ENCODE data around the gene PDE5A. TPM values are rescaled to one million over a fixed set of nuclear protein-coding genes. Genes with fewer than 3 reads are reported as not detected.
A peak's percentile ranks its signal among the peaks of the same experiment; 100 is the strongest.

PDE5A gene
- total RNA-seq, 1 experiment from 2014 or later: 114 TPM

DNA sequence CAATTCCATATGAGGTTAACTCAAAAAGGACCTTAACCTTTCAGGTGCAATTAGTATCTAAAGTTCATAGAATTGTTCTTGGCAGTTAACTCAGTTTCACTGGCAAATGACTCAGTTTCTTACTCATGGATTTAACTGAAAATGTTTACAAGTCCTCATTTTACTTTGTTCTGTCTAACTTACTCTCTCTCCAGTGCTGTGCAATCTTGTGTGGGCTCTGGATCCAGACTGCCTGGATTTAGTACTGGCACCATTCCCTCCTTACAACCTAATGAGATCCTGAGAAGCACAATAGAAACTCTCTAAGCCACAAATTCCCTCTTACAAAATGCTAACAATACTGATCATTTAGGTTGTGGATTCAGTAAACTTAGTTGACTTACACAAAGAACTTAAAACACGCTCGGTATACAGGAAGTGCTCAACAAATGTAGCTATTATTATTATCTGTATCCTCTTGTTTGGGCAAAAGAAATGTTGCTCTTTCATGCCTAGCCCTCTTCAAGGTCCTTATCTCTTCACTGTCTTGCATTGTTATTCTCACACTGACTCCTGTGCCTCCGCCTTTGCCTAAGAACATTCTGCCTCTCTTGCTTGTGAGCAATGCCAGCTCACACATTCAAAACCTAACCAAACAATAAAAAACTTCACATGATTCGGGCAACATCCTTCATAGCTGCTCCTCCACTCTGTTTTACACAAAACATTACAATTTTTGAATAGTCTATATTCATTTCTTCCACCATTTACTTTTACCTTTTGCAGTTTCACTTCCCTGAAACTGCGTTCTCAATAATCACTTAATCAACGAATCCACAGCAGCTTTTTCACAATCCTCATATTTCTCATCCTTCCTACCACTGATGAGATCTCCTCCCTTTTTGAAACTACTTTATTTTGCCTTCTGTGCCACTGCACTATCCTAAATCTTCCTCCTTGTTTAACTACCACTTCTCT is 91.8 kb downstream of the PDE5A start:
- Histone ChIP-seq H3K4me3 (ENCODE audit: low read depth in 2 of 2, low read length in 2 of 2) (no peak overlapping the region), H3K27ac (ENCODE audit: low read length) (no peak overlapping the region), H3K4me1 (ENCODE audit: control insufficient read depth, insufficient read depth, low read length) (no peaks in the 10 kb centered on the region), H3K27me3 (ENCODE audit: control insufficient read depth, insufficient read depth, low read length) (no peaks in the 10 kb centered on the region), H3K36me3 (ENCODE audit: control insufficient read depth, insufficient read depth, low read length) (peaks cover 36% of the 10 kb centered on the region; the same call in 1 of the 2 replicates), H3K9me3 (ENCODE audit: control insufficient read depth, insufficient read depth, low read depth, low read length) (no peaks in the 10 kb centered on the region)
- ChIA-PET CTCF (no interaction called here), POLR2A (no interaction called here)
- in situ Hi-C loops (cut with HindIII; ENCODE audit: low pct_unique_long_range_greater_than_20kb, low sequenced_read_pairs) (no loop called here), intact Hi-C loops (cut with micrococcal nuclease; ENCODE audit: unreplicated experiment) (no loop called here)
- TSS peak; percentile 30 for BruUV-seq (replicated peaks)
- DNase-seq (ENCODE audit: low read depth, low spot score) (no peak), ATAC-seq (no peak)
- no peak for TF ChIP-seq POLR2AphosphoS5 (IDR thresholded peaks at IDR 0.05; ENCODE audit: low read depth, low read length)
- no peak for TF ChIP-seq SIN3A (IDR thresholded peaks at IDR 0.05; ENCODE audit: borderline replicate concordance, insufficient read depth, low read depth, low read length)
- TF ChIP-seq, protein P1, sequence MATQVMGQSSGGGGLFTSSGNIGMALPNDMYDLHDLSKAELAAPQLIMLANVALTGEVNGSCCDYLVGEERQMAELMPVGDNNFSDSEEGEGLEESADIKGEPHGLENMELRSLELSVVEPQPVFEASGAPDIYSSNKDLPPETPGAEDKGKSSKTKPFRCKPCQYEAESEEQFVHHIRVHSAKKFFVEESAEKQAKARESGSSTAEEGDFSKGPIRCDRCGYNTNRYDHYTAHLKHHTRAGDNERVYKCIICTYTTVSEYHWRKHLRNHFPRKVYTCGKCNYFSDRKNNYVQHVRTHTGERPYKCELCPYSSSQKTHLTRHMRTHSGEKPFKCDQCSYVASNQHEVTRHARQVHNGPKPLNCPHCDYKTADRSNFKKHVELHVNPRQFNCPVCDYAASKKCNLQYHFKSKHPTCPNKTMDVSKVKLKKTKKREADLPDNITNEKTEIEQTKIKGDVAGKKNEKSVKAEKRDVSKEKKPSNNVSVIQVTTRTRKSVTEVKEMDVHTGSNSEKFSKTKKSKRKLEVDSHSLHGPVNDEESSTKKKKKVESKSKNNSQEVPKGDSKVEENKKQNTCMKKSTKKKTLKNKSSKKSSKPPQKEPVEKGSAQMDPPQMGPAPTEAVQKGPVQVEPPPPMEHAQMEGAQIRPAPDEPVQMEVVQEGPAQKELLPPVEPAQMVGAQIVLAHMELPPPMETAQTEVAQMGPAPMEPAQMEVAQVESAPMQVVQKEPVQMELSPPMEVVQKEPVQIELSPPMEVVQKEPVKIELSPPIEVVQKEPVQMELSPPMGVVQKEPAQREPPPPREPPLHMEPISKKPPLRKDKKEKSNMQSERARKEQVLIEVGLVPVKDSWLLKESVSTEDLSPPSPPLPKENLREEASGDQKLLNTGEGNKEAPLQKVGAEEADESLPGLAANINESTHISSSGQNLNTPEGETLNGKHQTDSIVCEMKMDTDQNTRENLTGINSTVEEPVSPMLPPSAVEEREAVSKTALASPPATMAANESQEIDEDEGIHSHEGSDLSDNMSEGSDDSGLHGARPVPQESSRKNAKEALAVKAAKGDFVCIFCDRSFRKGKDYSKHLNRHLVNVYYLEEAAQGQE (IDR thresholded peaks at IDR 0.05; ENCODE audit: insufficient read depth in 1 of 2, low read depth in 2 of 2, low read length in 1 of 2): no peak
- TF ChIP-seq, protein P2, sequence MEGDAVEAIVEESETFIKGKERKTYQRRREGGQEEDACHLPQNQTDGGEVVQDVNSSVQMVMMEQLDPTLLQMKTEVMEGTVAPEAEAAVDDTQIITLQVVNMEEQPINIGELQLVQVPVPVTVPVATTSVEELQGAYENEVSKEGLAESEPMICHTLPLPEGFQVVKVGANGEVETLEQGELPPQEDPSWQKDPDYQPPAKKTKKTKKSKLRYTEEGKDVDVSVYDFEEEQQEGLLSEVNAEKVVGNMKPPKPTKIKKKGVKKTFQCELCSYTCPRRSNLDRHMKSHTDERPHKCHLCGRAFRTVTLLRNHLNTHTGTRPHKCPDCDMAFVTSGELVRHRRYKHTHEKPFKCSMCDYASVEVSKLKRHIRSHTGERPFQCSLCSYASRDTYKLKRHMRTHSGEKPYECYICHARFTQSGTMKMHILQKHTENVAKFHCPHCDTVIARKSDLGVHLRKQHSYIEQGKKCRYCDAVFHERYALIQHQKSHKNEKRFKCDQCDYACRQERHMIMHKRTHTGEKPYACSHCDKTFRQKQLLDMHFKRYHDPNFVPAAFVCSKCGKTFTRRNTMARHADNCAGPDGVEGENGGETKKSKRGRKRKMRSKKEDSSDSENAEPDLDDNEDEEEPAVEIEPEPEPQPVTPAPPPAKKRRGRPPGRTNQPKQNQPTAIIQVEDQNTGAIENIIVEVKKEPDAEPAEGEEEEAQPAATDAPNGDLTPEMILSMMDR (IDR thresholded peaks at IDR 0.05): no peak
- TF ChIP-seq TCF7L2 (IDR thresholded peaks at IDR 0.05; ENCODE audit: low read depth, low read length): no peak

DNA sequence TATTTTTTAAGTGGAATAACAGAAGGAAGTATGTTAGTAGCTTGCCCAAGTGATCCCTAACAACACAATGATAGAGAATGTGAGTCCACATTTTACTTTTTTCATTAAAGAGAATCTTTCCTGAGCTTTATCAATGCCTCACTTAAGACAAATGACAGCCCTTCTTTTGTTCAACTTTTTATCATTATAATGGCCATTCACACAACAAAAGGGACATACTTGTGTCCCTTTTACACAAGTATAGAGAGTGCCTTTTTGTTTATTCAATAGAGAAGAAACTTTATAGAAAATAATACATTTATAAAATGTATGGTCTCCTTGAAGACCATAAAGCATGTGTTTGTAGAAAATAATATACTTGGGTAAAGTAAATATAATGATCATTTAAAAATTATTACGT is 96.3 kb downstream of the PDE5A start:
- 0 out of 2 replicates have a peak, but pooled peaks cover under 1% of the 10 kb centered on the region for H3K4me1 ChIP-seq (ENCODE audit: control insufficient read depth, insufficient read depth, low read length)
- peaks cover 20% of the 10 kb centered on the region for H3K36me3 ChIP-seq (ENCODE audit: control insufficient read depth, insufficient read depth, low read length)
- no peak overlapping the region for H3K4me3 ChIP-seq (ENCODE audit: low read depth in 2 of 2, low read length in 2 of 2)
- no peaks in the 10 kb centered on the region for H3K9me3 ChIP-seq (ENCODE audit: control insufficient read depth, insufficient read depth, low read depth, low read length)
- ATAC-seq (no peak), DNase-seq (ENCODE audit: low read depth, low spot score) (no peak)
- ChIA-PET CTCF (no interaction called here), POLR2A (no interaction called here)
- H3K27me3 ChIP-seq (ENCODE audit: control insufficient read depth, insufficient read depth, low read length): no peaks in the 10 kb centered on the region
- intact Hi-C loops (cut with micrococcal nuclease; ENCODE audit: unreplicated experiment): no loop called here
- BruUV-seq (replicated peaks): no TSS peak
- in situ Hi-C loops (cut with HindIII; ENCODE audit: low pct_unique_long_range_greater_than_20kb, low sequenced_read_pairs): no loop called here
- H3K27ac ChIP-seq (ENCODE audit: low read length): no peak overlapping the region
- TF ChIP-seq, protein P1 (IDR thresholded peaks at IDR 0.05; ENCODE audit: insufficient read depth in 1 of 2, low read depth in 2 of 2, low read length in 1 of 2): no peak
- TF ChIP-seq, protein P2 (IDR thresholded peaks at IDR 0.05): no peak
- no peak for TF ChIP-seq TCF7L2 (IDR thresholded peaks at IDR 0.05; ENCODE audit: low read depth, low read length)
- no peak for TF ChIP-seq POLR2AphosphoS5 (IDR thresholded peaks at IDR 0.05; ENCODE audit: low read depth, low read length)
- no peak for TF ChIP-seq SIN3A (IDR thresholded peaks at IDR 0.05; ENCODE audit: borderline replicate concordance, insufficient read depth, low read depth, low read length)
